Spinal cord (tissue), 10 donors: ENCODE results near the gene CNTFR. TPM values are rescaled to one million over a fixed set of nuclear protein-coding genes. Genes with fewer than 3 reads are reported as not detected.

ENCODE experiments used
- DNase-seq, 6 donors: peaks; one replicate each; pipeline versions ENCODE4 v3.0.0 to v3.0.0-alpha.2; 2013 to 2015; ENCODE audit warnings: low spot score in 6 of 6, low read depth in 4 of 6
- H3K27ac ChIP-seq: one replicate; pipeline ENCODE4 v1.5.1; 2013; ENCODE audit warnings: low read depth, low read length, control low read depth
- H3K27me3 ChIP-seq: one replicate; pipeline ENCODE4 v1.6.1; 2013; ENCODE audit warnings: low read length; ENCODE audit not compliant: control insufficient read depth, insufficient read depth
- H3K36me3 ChIP-seq: one replicate; pipeline ENCODE4 v1.6.1; 2013; ENCODE audit warnings: low read length; ENCODE audit not compliant: control insufficient read depth, insufficient read depth
- H3K4me1 ChIP-seq: one replicate; pipeline ENCODE4 v1.6.1; 2013; ENCODE audit warnings: low read length; ENCODE audit not compliant: control insufficient read depth, insufficient read depth
- H3K4me3 ChIP-seq: one replicate; pipeline ENCODE4 v1.5.1; 2013; ENCODE audit warnings: low read depth, low read length, control low read depth
- H3K9me3 ChIP-seq: one replicate; pipeline ENCODE4 v1.6.1; 2013; ENCODE audit warnings: low read length; ENCODE audit not compliant: control insufficient read depth, insufficient read depth
- WGBS: methylation state at CpG from one replicate; pipeline ENCODE4 v1.1.5; 2013; ENCODE audit warnings: missing lambda C conversion rate; ENCODE audit not compliant: insufficient coverage; 5-methylcytosine and 5-hydroxymethylcytosine counted together
- polyA plus RNA-seq, 2 donors: library from polyadenylated mRNA; unstranded; fragments of 120-200 nt; gene quantifications; one replicate each; pipeline ENCODE4 v1.2.1, GENCODE V29; 2013; ENCODE audit not compliant: insufficient read length in 2 of 2
- total RNA-seq, 2 donors: library from RNA; depleted of rRNA in 1 of 2; stranded (reverse); fragments of 120-200 nt in 1 of 2; fragments of >200 nt in 1 of 2; gene quantifications; one replicate each; pipeline versions ENCODE4 v1.2.3 to v1.2.4, GENCODE V29; 2013 to 2014
- donor health status: healthy.

CNTFR gene
- total and polyA plus RNA-seq, 4 donors: 9.6 to 110 (median 62.3) TPM

- 32% methylated on average over 10 of the region's 10 CpGs for WGBS
- H3K36me3 ChIP-seq: no peaks in the 10 kb centered on the region
- H3K9me3 ChIP-seq: no peaks in the 10 kb centered on the region
- no peaks in the 10 kb centered on the region for H3K27me3 ChIP-seq
- peak in 1 of 6 donors; percentile 40 for DNase-seq
- peaks cover 58% of the 10 kb centered on the region for H3K4me1 ChIP-seq
- H3K4me3 ChIP-seq: no peak overlapping the region
- peak overlapping the region; percentile 79 for H3K27ac ChIP-seq
These were observed 87.1 kb downstream of the CNTFR start for GRCh38 chr9:34502471-34502870.

- Histone ChIP-seq H3K27ac (peak overlapping the region; percentile 79), H3K9me3 (no peaks in the 10 kb centered on the region), H3K36me3 (no peaks in the 10 kb centered on the region), H3K4me3 (no peak overlapping the region), H3K27me3 (no peaks in the 10 kb centered on the region), H3K4me1 (peaks cover 58% of the 10 kb centered on the region)
- peak in 5 of 6 donors; percentile 88 to 98 (median 92) for DNase-seq
- WGBS: 19% methylated on average over 4 of the region's 5 CpGs
These were observed 87.6 kb downstream of the CNTFR start for GRCh38 chr9:34501889-34502425.

Other genes with a start within 250 kb of the CNTFR start
- gene MYORG, start 212.8 kb downstream of the CNTFR start, total RNA-seq: 10 to 100 TPM in 1 of 2 donors, 1 to 10 TPM in 1; 8.6 to 10.4 TPM
- gene MYORG, start 212.8 kb downstream of the CNTFR start, polyA plus RNA-seq: 10 to 100 TPM; 26.5 to 36.2 TPM
- 10 to 100 TPM; 18.1 to 23.6 TPM for gene FAM219A, start 131.2 kb downstream of the CNTFR start, total RNA-seq
- 10 to 100 TPM; 78.8 to 83.9 TPM for gene FAM219A, start 131.2 kb downstream of the CNTFR start, polyA plus RNA-seq
- gene DNAI1, start 130.9 kb downstream of the CNTFR start, total RNA-seq: 10 to 100 TPM in 1 of 2 donors, 1 to 10 TPM in 1; 3.5 to 24.8 TPM
- 10 to 100 TPM; 10.3 to 10.5 TPM for gene DNAI1, start 130.9 kb downstream of the CNTFR start, polyA plus RNA-seq
- 10 to 100 TPM; 32.7 to 63.9 TPM for gene ENHO, start 66.7 kb downstream of the CNTFR start, total RNA-seq
- 100 to 1,000 TPM; 193 to 219 TPM for gene ENHO, start 66.7 kb downstream of the CNTFR start, polyA plus RNA-seq
- gene RPP25L, start 22.4 kb upstream of the CNTFR start, total RNA-seq: 10 to 100 TPM; 10.4 to 29.4 TPM
- gene RPP25L, start 22.4 kb upstream of the CNTFR start, polyA plus RNA-seq: 10 to 100 TPM; 18.0 to 18.9 TPM
- gene DCTN3, start 30.8 kb upstream of the CNTFR start, total RNA-seq: 100 to 1,000 TPM in 1 of 2 donors, 10 to 100 TPM in 1; 90.9 to 119 TPM
- gene DCTN3, start 30.8 kb upstream of the CNTFR start, polyA plus RNA-seq: 100 to 1,000 TPM; 179 to 190 TPM
- gene ARID3C, start 39.3 kb upstream of the CNTFR start, total RNA-seq: 1 to 10 TPM in 1 of 2 donors, under 1 TPM in 1; 0.33 to 1.1 TPM
- under 1 TPM; 0.60 to 0.66 TPM for gene ARID3C, start 39.3 kb upstream of the CNTFR start, polyA plus RNA-seq
- gene SIGMAR1, start 48.1 kb upstream of the CNTFR start, total RNA-seq: 10 to 100 TPM; 27.7 to 45.5 TPM
- gene SIGMAR1, start 48.1 kb upstream of the CNTFR start, polyA plus RNA-seq: 10 to 100 TPM; 79.5 to 82.3 TPM
- gene GALT, start 57.0 kb upstream of the CNTFR start, total RNA-seq: 10 to 100 TPM; 31.3 to 72.4 TPM
- gene GALT, start 57.0 kb upstream of the CNTFR start, polyA plus RNA-seq: 10 to 100 TPM; 52.4 to 73.4 TPM
- 10 to 100 TPM; 24.1 to 62.9 TPM for gene IL11RA, start 62.5 kb upstream of the CNTFR start, total RNA-seq
- gene IL11RA, start 62.5 kb upstream of the CNTFR start, polyA plus RNA-seq: 10 to 100 TPM; 42.2 to 69.9 TPM
- gene CCL27, start 72.9 kb upstream of the CNTFR start, total RNA-seq: under 1 TPM in 1 of 2 donors, not detected in 1; 0.66 TPM
- 1 to 10 TPM; 1.0 TPM for gene CCL27, start 72.9 kb upstream of the CNTFR start, polyA plus RNA-seq
- gene CCL19, start 101.6 kb upstream of the CNTFR start, total RNA-seq: not detected
- under 1 TPM in 1 of 2 donors, not detected in 1; 0.27 TPM for gene CCL19, start 101.6 kb upstream of the CNTFR start, polyA plus RNA-seq
- gene CCL21, start 120.4 kb upstream of the CNTFR start, total RNA-seq: under 1 TPM in 1 of 2 donors, not detected in 1; 0.44 TPM
- gene CCL21, start 120.4 kb upstream of the CNTFR start, polyA plus RNA-seq: under 1 TPM in 1 of 2 donors, not detected in 1; 0.18 TPM